Head of caudate nucleus (tissue), 42 donors: Measurements from ENCODE around the gene NLRC4.
"Not testable (repeated sequence)": the region's sequence is repeated elsewhere in the genome, so short reads cannot be mapped to it uniquely, and the experiment has no call there.

ENCODE experiments used
- DNase-seq, 42 donors: peaks; one replicate each; pipeline versions ENCODE4 v3.0.0 to v3.0.0-alpha.2; 2020 to 2021; ENCODE audit warnings: mixed read lengths in 7 of 42
- intact Hi-C: fragments of 100-400 bp; cut with DNase I; formaldehyde crosslinking; loops from one replicate; pipeline ENCODE4 v1.15.0; 2022

NLRC4 gene, protein sequence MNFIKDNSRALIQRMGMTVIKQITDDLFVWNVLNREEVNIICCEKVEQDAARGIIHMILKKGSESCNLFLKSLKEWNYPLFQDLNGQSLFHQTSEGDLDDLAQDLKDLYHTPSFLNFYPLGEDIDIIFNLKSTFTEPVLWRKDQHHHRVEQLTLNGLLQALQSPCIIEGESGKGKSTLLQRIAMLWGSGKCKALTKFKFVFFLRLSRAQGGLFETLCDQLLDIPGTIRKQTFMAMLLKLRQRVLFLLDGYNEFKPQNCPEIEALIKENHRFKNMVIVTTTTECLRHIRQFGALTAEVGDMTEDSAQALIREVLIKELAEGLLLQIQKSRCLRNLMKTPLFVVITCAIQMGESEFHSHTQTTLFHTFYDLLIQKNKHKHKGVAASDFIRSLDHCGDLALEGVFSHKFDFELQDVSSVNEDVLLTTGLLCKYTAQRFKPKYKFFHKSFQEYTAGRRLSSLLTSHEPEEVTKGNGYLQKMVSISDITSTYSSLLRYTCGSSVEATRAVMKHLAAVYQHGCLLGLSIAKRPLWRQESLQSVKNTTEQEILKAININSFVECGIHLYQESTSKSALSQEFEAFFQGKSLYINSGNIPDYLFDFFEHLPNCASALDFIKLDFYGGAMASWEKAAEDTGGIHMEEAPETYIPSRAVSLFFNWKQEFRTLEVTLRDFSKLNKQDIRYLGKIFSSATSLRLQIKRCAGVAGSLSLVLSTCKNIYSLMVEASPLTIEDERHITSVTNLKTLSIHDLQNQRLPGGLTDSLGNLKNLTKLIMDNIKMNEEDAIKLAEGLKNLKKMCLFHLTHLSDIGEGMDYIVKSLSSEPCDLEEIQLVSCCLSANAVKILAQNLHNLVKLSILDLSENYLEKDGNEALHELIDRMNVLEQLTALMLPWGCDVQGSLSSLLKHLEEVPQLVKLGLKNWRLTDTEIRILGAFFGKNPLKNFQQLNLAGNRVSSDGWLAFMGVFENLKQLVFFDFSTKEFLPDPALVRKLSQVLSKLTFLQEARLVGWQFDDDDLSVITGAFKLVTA

DNA sequence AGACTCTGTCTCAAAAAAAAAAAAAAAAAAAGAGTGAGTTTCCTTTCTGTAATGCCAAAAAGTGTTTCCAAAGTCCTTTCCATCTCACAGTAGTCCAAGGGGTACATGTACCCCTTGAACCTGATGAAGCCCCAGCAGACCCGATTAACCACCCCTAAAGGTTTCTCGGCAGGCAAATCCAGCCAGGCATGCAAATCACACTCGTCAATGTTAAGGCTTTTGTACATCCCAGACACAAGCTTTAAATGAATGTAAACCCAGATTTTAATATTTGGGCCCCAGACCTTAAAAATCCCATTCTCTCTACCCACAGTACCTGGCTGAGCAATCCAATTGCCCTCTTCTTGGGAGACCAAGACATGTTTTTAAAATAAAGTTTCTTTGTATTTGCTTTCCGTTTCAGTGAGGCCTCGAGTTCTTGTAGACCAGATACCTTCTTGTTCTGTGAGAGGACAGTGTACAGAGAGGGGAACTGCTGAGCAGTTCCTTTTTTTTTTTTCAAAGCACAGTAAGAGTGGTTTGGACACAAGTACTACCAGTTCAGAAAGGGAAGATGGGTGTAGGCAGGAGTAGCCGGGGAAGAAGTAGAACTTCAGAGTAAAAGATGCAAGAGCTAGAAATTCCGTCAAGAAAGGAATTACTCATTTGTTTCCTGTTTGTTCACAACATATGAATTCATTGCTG is at the start of gene NLRC4:
Gene NLRC4 (minus strand): TSS at position 465 of the 684 bp plus-strand sequence. CDS start 8,111 bp downstream, outside the sequence.
- peak in 1 of 42 donors; percentile 33 for DNase-seq
- intact Hi-C loops = no loop called here

- intact Hi-C loops = no loop called here
- no peak for DNase-seq
These were observed 45.9 kb upstream of the NLRC4 start for GRCh38 chr2:32310577-32310976.

- not testable (repeated sequence) for DNase-seq
These were observed 29.4 kb upstream of the NLRC4 start for GRCh38 chr2:32293966-32294562.

GRCh38 chr2:32293493-32293892 is 28.8 kb upstream of the NLRC4 start:
- intact Hi-C loops, DNase-seq: not testable (repeated sequence)

More at GRCh38 chr2:32293966-32294562, 29.4 kb upstream of the NLRC4 start:
- intact Hi-C loops = not testable (repeated sequence)

DNA sequence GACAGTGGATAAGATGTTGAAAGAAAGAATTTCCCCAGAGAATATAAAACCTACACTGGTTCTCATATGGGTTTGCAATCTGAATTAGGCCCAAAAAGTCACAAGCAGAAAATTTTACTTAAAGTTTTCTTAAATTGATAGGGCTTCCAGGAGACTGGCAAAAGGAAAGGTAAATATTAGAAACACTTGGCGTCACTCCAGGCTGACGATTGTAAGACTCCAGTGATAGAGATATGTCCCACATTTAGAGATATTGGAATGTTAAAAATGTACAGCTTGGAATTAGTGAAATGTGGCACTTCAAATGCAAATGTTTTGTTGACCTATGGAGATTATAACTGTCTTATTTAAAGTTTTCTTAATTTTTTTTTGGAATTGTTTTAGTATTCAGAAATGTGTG is 27.1 kb upstream of the NLRC4 start:
- DNase-seq = no peak
- intact Hi-C loops = no loop called here

GRCh38 chr2:32290000-32290339 is 25.3 kb upstream of the NLRC4 start:
- intact Hi-C loops = no loop called here
- DNase-seq = no peak

DNA sequence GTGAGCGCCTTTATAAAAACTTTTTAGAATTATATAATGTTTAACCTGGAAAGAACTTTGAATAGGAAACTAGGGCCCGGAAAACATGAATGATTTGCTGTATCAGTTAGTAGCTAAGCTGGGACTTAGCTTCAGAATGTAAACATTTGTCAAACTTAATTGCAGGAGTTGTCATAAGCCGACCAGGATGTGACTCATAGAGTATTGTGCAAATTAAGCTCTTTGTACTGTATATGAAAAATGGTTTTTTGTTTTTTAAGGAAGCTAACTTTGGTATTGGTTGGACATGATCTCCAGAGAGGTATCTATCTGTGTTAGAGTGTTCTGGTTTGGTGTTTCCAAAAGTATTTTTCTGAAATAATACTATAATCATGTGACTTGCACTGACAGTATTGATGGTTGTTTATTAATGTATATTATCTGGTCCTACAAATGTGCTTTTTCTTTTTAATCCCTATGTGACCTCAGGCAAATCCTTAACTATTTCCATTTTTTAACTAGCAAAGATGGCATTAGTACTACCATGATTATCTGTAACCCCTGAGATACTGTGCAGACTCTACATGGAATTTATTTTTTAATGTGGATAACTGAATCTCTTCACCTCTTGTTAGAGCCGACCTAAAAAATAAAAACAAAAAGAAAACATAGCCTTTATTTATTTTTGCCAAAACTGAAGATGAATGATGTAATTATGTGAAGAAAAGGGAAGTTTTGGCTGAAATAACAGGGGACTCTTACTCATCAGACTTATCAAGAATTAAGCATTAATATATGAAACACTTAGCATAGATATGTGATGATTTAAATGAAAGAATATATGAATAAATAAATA is 24.7 kb upstream of the NLRC4 start:
- intact Hi-C loops = no loop called here

DNA sequence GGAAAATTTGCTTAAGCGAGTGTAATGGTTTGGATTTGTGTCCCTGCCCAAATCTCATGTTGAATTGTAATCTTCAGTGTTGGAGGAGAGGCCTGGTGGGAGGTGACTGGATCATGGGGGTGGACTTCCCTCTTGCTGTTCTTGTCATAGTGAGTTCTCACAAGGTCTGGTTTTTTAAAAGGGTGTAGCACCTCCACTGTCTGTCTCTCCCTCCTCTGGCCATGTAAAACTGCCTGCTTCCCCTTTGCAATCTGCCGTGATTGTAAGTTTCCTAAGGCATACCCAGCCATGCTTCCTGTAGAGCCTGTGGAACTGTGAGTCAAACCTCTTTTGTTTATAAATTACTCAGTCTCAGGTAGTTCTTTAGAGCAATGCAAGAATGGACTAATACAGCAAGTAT is 19.6 kb upstream of the NLRC4 start:
- no peak for DNase-seq
- intact Hi-C loops = loop anchor here (2.0 kb wide), 1 partner anchor 22 kb away; no protein-coding TSS in a partner anchor

More for the DNA sequence above, 24.7 kb upstream of the NLRC4 start:
- no peak for DNase-seq

DNA sequence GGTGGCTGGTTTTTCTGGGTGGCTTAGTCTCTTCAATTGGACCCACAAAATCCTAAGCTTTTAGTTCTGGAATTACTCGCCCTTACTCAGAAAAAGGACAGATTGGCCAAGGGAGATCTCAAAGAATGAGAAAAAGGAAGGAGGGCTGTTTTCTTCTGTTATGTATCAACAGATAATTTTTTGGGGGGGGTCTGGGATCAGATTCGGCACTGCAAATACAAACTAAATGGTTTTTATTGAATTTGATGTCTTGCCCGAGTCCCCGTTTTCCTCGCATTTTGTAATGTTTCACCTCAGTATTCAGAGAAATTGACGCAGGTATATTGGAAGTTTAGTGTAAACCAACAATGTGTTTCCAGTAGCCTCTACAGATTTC is 13.8 kb upstream of the NLRC4 start:
- no peak for DNase-seq
- intact Hi-C loops = loop anchor here (5.0 kb wide), 1 partner anchor 79 kb away; the partner anchor contains the start of gene BIRC6

DNA sequence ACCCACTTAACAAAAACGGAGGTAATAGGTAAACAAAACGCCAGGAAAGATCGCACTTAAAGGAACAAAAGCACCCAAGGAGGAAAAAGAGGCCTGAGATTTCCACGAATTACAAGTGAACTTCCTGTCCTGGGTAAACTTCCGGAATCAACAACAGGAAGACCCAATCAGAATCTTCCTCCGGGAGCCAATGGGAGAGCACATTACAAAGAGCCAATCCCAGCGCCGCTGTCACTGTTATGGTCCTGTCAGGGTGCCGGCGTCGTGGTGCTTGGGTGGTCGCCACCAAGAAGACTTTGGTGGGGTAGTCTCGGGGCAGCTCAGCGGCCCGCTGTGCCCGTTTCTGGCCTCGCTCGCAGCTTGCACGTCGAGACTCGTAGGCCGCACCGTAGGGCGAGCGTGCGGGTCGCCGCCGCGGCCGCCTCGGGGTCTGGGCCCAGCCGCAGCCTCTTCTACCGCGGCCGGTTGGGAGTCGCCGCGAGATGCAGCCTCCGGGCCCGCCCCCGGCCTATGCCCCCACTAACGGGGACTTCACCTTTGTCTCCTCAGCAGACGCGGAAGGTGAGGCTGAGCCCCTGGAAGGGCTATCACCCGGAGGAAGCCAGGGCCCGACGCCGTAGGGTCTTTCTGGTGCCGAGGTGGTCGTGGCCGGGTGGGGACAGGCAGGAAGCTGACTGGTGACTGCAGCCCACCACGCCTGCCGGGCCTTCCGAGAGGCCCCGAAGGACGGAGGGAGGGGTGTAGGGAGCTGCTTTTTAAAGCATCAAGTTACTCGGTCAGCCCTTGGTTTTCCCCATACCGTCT is 13.2 kb upstream of the NLRC4 start, which contains the start of gene YIPF4:
Gene YIPF4 (plus strand): TSS at position 231 of the 804 bp plus-strand sequence. CDS start 252 bp downstream, at position 483.
- intact Hi-C loops = loop anchor here (5.0 kb wide), 1 partner anchor 79 kb away; the partner anchor contains the start of gene BIRC6
- peak; percentile 79 to 96 (median 88) for DNase-seq

GRCh38 chr2:32277363-32277673 is 12.6 kb upstream of the NLRC4 start:
- peak in 1 of 42 donors; percentile 20 for DNase-seq
- intact Hi-C loops = loop anchor here (5.0 kb wide), 1 partner anchor 80 kb away; the partner anchor contains the start of gene BIRC6

- not testable (repeated sequence) for DNase-seq
- intact Hi-C loops = loop anchor here (5.0 kb wide), 1 partner anchor 82 kb away; the partner anchor contains the start of gene BIRC6
These were observed 11.1 kb upstream of the NLRC4 start for GRCh38 chr2:32275790-32276189.

GRCh38 chr2:32274289-32274688 is 9.6 kb upstream of the NLRC4 start:
- peak in 1 of 42 donors; percentile 3 for DNase-seq
- intact Hi-C loops = no loop called here

DNA sequence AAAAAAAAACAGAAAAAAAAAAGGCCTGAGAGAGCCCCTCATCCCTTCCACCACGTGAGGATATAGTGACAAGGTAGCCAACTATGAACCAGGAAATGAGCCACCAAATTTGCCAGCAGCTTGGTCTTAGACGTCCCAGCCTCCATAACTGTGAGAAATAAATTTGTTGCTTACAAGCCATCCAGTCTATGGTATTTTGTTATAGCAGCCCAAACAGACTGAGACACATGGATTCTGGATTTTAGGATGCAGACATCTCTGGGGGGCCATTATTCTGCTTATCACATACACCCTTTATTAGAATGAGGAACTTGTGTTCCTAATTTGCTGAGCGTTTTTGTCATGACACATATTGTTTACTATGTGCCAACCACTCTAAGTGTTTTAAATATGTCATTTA is 7.6 kb upstream of the NLRC4 start:
- intact Hi-C loops = no loop called here
- DNase-seq = peak in 1 of 42 donors; percentile 13

- intact Hi-C loops = no loop called here
- DNase-seq = no peak
These were observed 6.4 kb upstream of the NLRC4 start for GRCh38 chr2:32271063-32271462.

- intact Hi-C loops = no loop called here
- peak in 4 of 42 donors; percentile 8 to 39 (median 11) for DNase-seq
These were observed 2.6 kb downstream of the NLRC4 start for GRCh38 chr2:32262105-32262504.

- intact Hi-C loops = no loop called here
- no peak for DNase-seq
These were observed 4.3 kb downstream of the NLRC4 start for GRCh38 chr2:32260376-32260775.
